ENCODE results near the gene PNLIPRP1.

DNA sequence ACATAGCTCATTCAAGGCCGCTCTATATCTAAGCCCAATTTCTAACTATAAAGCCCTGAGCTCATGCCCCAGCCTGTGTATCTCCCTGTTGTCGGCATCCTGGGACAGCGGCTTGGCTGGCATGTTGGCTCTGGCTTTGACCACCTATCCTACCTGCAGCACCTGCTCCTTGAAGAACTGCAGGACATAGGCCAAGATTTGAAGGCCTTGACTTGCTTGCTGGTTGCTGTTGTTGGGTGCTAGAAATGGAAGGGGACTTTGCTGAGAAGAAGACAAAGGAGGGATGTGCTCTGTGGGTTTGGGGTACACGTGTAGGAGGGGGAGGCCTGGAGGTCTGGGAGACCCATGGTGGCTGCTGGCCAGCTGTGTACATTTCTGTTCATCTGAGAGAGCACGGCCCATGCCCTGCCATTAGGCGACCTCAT lies 41.1 kb downstream of the PNLIPRP1 start:
- TF ChIP-seq, protein P1, sequence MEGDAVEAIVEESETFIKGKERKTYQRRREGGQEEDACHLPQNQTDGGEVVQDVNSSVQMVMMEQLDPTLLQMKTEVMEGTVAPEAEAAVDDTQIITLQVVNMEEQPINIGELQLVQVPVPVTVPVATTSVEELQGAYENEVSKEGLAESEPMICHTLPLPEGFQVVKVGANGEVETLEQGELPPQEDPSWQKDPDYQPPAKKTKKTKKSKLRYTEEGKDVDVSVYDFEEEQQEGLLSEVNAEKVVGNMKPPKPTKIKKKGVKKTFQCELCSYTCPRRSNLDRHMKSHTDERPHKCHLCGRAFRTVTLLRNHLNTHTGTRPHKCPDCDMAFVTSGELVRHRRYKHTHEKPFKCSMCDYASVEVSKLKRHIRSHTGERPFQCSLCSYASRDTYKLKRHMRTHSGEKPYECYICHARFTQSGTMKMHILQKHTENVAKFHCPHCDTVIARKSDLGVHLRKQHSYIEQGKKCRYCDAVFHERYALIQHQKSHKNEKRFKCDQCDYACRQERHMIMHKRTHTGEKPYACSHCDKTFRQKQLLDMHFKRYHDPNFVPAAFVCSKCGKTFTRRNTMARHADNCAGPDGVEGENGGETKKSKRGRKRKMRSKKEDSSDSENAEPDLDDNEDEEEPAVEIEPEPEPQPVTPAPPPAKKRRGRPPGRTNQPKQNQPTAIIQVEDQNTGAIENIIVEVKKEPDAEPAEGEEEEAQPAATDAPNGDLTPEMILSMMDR (IDR thresholded peaks at IDR 0.05; ENCODE audit: poor library complexity) = no peak
- TF ChIP-seq EZH2phosphoT487 (IDR thresholded peaks at IDR 0.05; ENCODE audit: low read depth, severe bottlenecking, unreplicated experiment) = no peak
- TF ChIP-seq EZH2 (IDR thresholded peaks at IDR 0.05; ENCODE audit: borderline replicate concordance) = no peak

All from hepatocyte (in vitro differentiated cells).